ENCODE results near the gene TMEM232.

Gene TMEM232

DNA sequence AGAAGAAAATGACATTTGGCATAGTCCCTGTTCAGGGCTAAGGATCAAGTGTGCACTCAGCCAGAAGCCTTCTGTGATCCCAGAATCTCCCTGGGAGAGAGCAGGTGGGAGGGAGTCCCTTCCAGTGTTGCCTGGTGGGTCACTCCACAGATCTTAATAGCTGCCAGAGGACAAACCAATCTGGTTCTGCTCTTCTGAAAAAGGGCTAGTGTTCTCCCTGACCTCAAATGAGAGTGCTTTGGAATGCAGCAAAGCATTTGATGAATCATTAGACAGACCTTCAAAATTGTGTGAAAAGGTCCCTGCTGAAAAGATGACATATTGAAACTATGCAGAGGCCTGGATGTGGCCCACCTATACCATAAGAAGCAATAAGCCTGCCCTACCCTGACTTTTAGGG lies 339.7 kb downstream of the TMEM232 start:
- no peaks in the 10 kb centered on the region for H3K36me3 ChIP-seq (ENCODE audit: control insufficient read depth, low read depth, low read length)
- H3K27me3 ChIP-seq (ENCODE audit: control insufficient read depth, insufficient read depth, low read length) = no peaks in the 10 kb centered on the region
- H3K9ac ChIP-seq (ENCODE audit: low read length) = no peak overlapping the region
- no peaks in the 10 kb centered on the region for H3K9me3 ChIP-seq (ENCODE audit: control insufficient read depth, low read depth, low read length)
- H3K4me3 ChIP-seq (ENCODE audit: low read length) = no peak overlapping the region
- no peak overlapping the region for H3K27ac ChIP-seq (ENCODE audit: low read length)
- H3K4me1 ChIP-seq (ENCODE audit: control insufficient read depth, low read depth, low read length) = peaks cover 8% of the 10 kb centered on the region

DNA sequence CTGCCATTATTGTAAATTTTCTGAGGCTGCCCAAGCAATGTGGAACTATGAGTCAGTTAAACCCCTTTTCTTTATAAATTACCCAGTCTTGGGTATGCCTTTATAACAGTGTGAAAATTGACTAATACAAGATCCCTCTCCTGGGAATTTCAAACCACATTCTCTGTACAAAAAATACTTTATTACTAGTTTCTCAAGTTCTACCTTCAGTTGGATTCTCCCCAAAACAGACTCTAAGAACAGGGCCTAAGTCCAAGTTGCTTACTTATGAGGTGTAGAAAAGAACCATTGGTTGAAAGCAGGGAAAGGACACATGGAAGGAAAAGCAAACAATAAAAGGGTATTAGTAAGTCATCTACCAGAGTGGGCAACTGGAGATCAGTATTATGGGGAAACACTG lies 343.2 kb downstream of the TMEM232 start:
- Histone ChIP-seq H3K9me3 (ENCODE audit: control insufficient read depth, low read depth, low read length) (no peaks in the 10 kb centered on the region), H3K9ac (ENCODE audit: low read length) (no peak overlapping the region), H3K4me3 (ENCODE audit: low read length) (no peak overlapping the region), H3K27me3 (ENCODE audit: control insufficient read depth, insufficient read depth, low read length) (no peaks in the 10 kb centered on the region), H3K36me3 (ENCODE audit: control insufficient read depth, low read depth, low read length) (no peaks in the 10 kb centered on the region), H3K4me1 (ENCODE audit: control insufficient read depth, low read depth, low read length) (no peaks in the 10 kb centered on the region), H3K27ac (ENCODE audit: low read length) (no peak overlapping the region)

DNA sequence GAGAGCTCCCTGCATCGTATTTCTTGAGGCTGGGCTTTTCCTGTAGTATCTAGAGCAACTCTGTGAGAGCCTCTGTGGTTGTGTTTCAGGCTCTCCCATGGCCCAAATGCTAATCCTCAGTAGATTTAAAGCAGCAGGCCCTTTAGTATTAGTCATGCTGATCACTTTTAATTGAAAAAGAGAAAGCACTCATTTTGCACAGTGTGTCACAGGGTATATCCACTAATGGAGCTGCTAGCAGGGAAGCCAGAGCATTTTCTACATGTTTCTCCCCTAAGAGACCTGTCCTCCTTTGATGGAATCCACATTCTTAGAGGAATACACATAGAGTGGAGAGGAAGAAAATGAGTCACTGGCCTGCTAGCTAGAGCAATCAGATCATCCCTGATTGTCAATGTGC lies 348.5 kb downstream of the TMEM232 start:
- no peaks in the 10 kb centered on the region for H3K4me1 ChIP-seq (ENCODE audit: control insufficient read depth, low read depth, low read length)
- H3K36me3 ChIP-seq (ENCODE audit: control insufficient read depth, low read depth, low read length) = no peaks in the 10 kb centered on the region
- no peak overlapping the region for H3K9ac ChIP-seq (ENCODE audit: low read length)
- H3K27me3 ChIP-seq (ENCODE audit: control insufficient read depth, insufficient read depth, low read length) = no peaks in the 10 kb centered on the region
- no peak overlapping the region for H3K4me3 ChIP-seq (ENCODE audit: low read length)
- H3K27ac ChIP-seq (ENCODE audit: low read length) = no peak overlapping the region
- no peaks in the 10 kb centered on the region for H3K9me3 ChIP-seq (ENCODE audit: control insufficient read depth, low read depth, low read length)

GRCh38 chr5:110377361-110377760 lies 349.1 kb downstream of the TMEM232 start:
- no peak overlapping the region for H3K27ac ChIP-seq (ENCODE audit: low read length)
- H3K9ac ChIP-seq (ENCODE audit: low read length) = no peak overlapping the region
- H3K36me3 ChIP-seq (ENCODE audit: control insufficient read depth, low read depth, low read length) = no peaks in the 10 kb centered on the region
- no peaks in the 10 kb centered on the region for H3K9me3 ChIP-seq (ENCODE audit: control insufficient read depth, low read depth, low read length)
- no peaks in the 10 kb centered on the region for H3K4me1 ChIP-seq (ENCODE audit: control insufficient read depth, low read depth, low read length)
- H3K4me3 ChIP-seq (ENCODE audit: low read length) = no peak overlapping the region
- no peaks in the 10 kb centered on the region for H3K27me3 ChIP-seq (ENCODE audit: control insufficient read depth, insufficient read depth, low read length)

GRCh38 chr5:110376281-110376951 lies 350.1 kb downstream of the TMEM232 start:
- no peaks in the 10 kb centered on the region for H3K36me3 ChIP-seq (ENCODE audit: control insufficient read depth, low read depth, low read length)
- no peak overlapping the region for H3K9ac ChIP-seq (ENCODE audit: low read length)
- H3K27me3 ChIP-seq (ENCODE audit: control insufficient read depth, insufficient read depth, low read length) = no peaks in the 10 kb centered on the region
- H3K9me3 ChIP-seq (ENCODE audit: control insufficient read depth, low read depth, low read length) = no peaks in the 10 kb centered on the region
- H3K4me3 ChIP-seq (ENCODE audit: low read length) = no peak overlapping the region
- H3K4me1 ChIP-seq (ENCODE audit: control insufficient read depth, low read depth, low read length) = no peaks in the 10 kb centered on the region
- no peak overlapping the region for H3K27ac ChIP-seq (ENCODE audit: low read length)

GRCh38 chr5:110371725-110372041 lies 354.8 kb downstream of the TMEM232 start:
- Histone ChIP-seq H3K4me1 (ENCODE audit: control insufficient read depth, low read depth, low read length) (no peaks in the 10 kb centered on the region), H3K27me3 (ENCODE audit: control insufficient read depth, insufficient read depth, low read length) (no peaks in the 10 kb centered on the region), H3K9me3 (ENCODE audit: control insufficient read depth, low read depth, low read length) (no peaks in the 10 kb centered on the region), H3K9ac (ENCODE audit: low read length) (no peak overlapping the region), H3K27ac (ENCODE audit: low read length) (no peak overlapping the region), H3K4me3 (ENCODE audit: low read length) (no peak overlapping the region), H3K36me3 (ENCODE audit: control insufficient read depth, low read depth, low read length) (no peaks in the 10 kb centered on the region)

- Histone ChIP-seq H3K4me1 (ENCODE audit: control insufficient read depth, low read depth, low read length) (no peaks in the 10 kb centered on the region), H3K4me3 (ENCODE audit: low read length) (no peak overlapping the region), H3K9me3 (ENCODE audit: control insufficient read depth, low read depth, low read length) (no peaks in the 10 kb centered on the region), H3K9ac (ENCODE audit: low read length) (no peak overlapping the region), H3K27ac (ENCODE audit: low read length) (no peak overlapping the region), H3K36me3 (ENCODE audit: control insufficient read depth, low read depth, low read length) (no peaks in the 10 kb centered on the region), H3K27me3 (ENCODE audit: control insufficient read depth, insufficient read depth, low read length) (no peaks in the 10 kb centered on the region)
These were observed 355.3 kb downstream of the TMEM232 start for GRCh38 chr5:110371011-110371724.

All from iPS-18a (cell line).